HEK293T (cell line): ENCODE measurements around the gene SV2B.

ENCODE experiments used
- CTCF ChIA-PET: fragments of 350-600 bp; formaldehyde crosslinking; extraction: SDS; loops from one replicate; lab custom pipeline; 2021; ENCODE audit warnings: antibody characterized with exemption, inconsistent platforms; lab: Yijun Ruan, JAX
- POLR2A ChIA-PET: fragments of 350-600 bp; formaldehyde crosslinking; extraction: SDS; loops from one replicate; lab custom pipeline; 2020; ENCODE audit warnings: antibody characterized with exemption, inconsistent platforms; lab: Yijun Ruan, JAX
- DNase-seq: peaks from one replicate; pipeline ENCODE4 v3.0.0; 2012; ENCODE audit warnings: mixed read lengths; ENCODE audit errors: extremely low spot score
- ARNT ChIP-seq: fragments of 450-650 bp; IDR thresholded peaks from 2 replicates; pipeline ENCODE4 v1.6.1; 2017; ENCODE audit warnings: mild to moderate bottlenecking
- BHLHE40 ChIP-seq: fragments of 450-650 bp; IDR thresholded peaks from 2 replicates; pipeline ENCODE4 v1.6.1; 2016; ENCODE audit warnings: mild to moderate bottlenecking, moderate library complexity, borderline replicate concordance
- CTBP1 ChIP-seq: fragments of 450-650 bp; IDR thresholded peaks from 2 replicates; pipeline ENCODE4 v1.6.1; 2016; ENCODE audit warnings: borderline replicate concordance
- ELF4 ChIP-seq: fragments of 450-650 bp; IDR thresholded peaks from 2 replicates; pipeline ENCODE4 v1.6.1; 2017; ENCODE audit warnings: antibody characterized with exemption
- FOXA1 ChIP-seq: fragments of 450-650 bp; IDR thresholded peaks from 2 replicates; pipeline ENCODE4 v1.6.1; 2016; ENCODE audit warnings: mild to moderate bottlenecking
- FOXK2 ChIP-seq: fragments of 450-650 bp; IDR thresholded peaks from 2 replicates; pipeline ENCODE4 v1.6.1; 2016; ENCODE audit warnings: mild to moderate bottlenecking
- FOXM1 ChIP-seq: fragments of 450-650 bp; IDR thresholded peaks from 2 replicates; pipeline ENCODE4 v1.6.1; 2017; ENCODE audit warnings: mild to moderate bottlenecking, borderline replicate concordance
- HDGF ChIP-seq: fragments of 450-650 bp; IDR thresholded peaks from 2 replicates; pipeline ENCODE4 v1.6.1; 2017; ENCODE audit warnings: antibody characterized with exemption, borderline replicate concordance
- L3MBTL2 ChIP-seq: fragments of 450-650 bp; conservative IDR thresholded peaks from 2 replicates; pipeline ENCODE4 v1.6.1; 2016; ENCODE audit warnings: mild to moderate bottlenecking
- LEF1 ChIP-seq: fragments of 450-650 bp; IDR thresholded peaks from 2 replicates; pipeline ENCODE4 v1.6.1; 2017; ENCODE audit warnings: mild to moderate bottlenecking, borderline replicate concordance
- NFRKB ChIP-seq: fragments of 450-650 bp; IDR thresholded peaks from 2 replicates; pipeline ENCODE4 v1.6.1; 2016; ENCODE audit warnings: mild to moderate bottlenecking, moderate library complexity
- SP1 ChIP-seq: fragments of 450-650 bp; IDR thresholded peaks from 2 replicates; pipeline ENCODE4 v1.6.1; 2017
- SUZ12 ChIP-seq: fragments of 450-650 bp; IDR thresholded peaks from 2 replicates; pipeline ENCODE4 v1.6.1; 2016; ENCODE audit warnings: mild to moderate bottlenecking
- TARDBP ChIP-seq: fragments of 450-650 bp; IDR thresholded peaks from 2 replicates; pipeline ENCODE4 v1.6.1; 2016
- ZNF384 ChIP-seq: fragments of 450-650 bp; IDR thresholded peaks from 2 replicates; pipeline ENCODE4 v1.6.1; 2016
- TF ChIP-seq, protein P1 (sequence below): fragments of 450-650 bp; IDR thresholded peaks from 2 replicates; pipeline ENCODE4 v1.6.1; 2016

Gene SV2B

GRCh38 chr15:91141097-91141496 lies 41.0 kb downstream of the SV2B start:
- CTCF ChIA-PET: no interaction called here
- no peak for TF ChIP-seq NFRKB
- TF ChIP-seq TARDBP: no peak
- no peak for TF ChIP-seq LEF1
- no peak for TF ChIP-seq ARNT
- TF ChIP-seq FOXK2: no peak
- TF ChIP-seq SP1: no peak
- TF ChIP-seq ZNF384: no peak
- TF ChIP-seq ELF4: no peak
- no peak for TF ChIP-seq L3MBTL2
- no peak for TF ChIP-seq CTBP1
- TF ChIP-seq SUZ12: no peak
- POLR2A ChIA-PET: interaction anchor here (2.4 kb wide), 1 partner anchor 14 kb away, joined by 5 read pairs; no protein-coding TSS in a partner anchor
- no peak for DNase-seq

DNA sequence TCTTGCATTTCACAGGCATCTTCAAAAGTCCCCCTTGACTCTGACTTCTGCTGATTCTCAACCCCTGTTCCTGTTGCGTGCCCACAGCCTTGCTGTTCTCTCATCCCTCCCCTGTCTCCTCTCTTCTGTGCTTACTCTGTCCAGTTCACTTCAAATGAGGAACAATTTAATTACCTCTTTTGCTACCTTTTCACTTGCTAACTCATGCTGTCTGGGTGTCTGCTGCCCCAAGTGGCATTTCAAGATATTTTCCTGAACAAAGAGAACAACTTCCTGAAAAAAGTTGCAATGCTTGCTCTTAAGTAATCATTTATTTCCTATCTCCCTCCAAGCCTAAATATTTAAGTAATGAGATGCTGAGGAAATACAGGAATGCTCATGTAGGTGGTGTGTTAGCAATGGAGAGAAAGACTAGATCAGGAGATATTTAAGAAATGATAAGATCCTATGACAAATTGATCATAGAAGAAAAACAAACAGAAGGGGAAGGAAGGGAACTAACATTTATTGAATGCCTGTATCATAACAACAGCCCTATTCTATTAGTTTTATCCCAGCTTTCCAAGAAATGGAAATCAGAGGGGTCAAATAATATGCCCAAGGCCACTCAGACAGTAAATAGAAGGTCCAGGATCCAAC lies 42.2 kb downstream of the SV2B start:
- POLR2A ChIA-PET: no interaction called here
- DNase-seq: no peak
- CTCF ChIA-PET: interaction anchor here (0.7 kb wide), 1 partner anchor 83 kb away, joined by 3 read pairs; no protein-coding TSS in a partner anchor
- TF ChIP-seq FOXA1 (no peak), FOXK2 (no peak), NFRKB (no peak), SUZ12 (no peak), CTBP1 (no peak), FOXM1 (no peak), TARDBP (no peak), BHLHE40 (no peak), ELF4 (no peak), L3MBTL2 (no peak)

DNA sequence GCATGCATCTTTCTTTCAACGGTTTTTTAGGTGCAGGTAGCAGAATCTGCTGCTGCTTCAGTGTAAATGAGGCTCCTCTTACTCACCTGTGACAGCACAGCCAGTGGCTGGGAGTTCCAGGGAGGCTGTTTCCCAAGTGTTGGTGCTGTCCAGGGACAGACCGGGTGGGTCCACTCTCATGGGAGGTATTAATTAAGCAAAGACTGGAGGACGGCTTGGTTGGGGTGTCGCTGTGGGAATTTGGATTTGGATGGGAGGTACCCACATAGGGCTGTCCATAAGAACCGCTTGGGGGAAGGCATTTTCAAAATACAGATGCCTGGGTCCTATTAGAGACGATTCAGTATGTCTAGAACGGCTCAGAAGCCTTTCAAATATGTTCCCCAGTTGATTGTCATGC lies 42.9 kb downstream of the SV2B start:
- ChIA-PET CTCF (no interaction called here), POLR2A (no interaction called here)
- TF ChIP-seq SP1 (no peak), L3MBTL2 (no peak), NFRKB (no peak), ARNT (no peak), BHLHE40 (no peak), LEF1 (no peak), CTBP1 (no peak), ELF4 (no peak), SUZ12 (no peak), TARDBP (no peak), FOXA1 (no peak), FOXM1 (no peak), FOXK2 (no peak), ZNF384 (no peak), HDGF (no peak)
- TF ChIP-seq, protein P1, sequence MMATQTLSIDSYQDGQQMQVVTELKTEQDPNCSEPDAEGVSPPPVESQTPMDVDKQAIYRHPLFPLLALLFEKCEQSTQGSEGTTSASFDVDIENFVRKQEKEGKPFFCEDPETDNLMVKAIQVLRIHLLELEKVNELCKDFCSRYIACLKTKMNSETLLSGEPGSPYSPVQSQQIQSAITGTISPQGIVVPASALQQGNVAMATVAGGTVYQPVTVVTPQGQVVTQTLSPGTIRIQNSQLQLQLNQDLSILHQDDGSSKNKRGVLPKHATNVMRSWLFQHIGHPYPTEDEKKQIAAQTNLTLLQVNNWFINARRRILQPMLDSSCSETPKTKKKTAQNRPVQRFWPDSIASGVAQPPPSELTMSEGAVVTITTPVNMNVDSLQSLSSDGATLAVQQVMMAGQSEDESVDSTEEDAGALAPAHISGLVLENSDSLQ: no peak
- DNase-seq: no peak

GRCh38 chr15:91146728-91147127 lies 46.7 kb downstream of the SV2B start:
- TF ChIP-seq FOXA1 (no peak), SUZ12 (no peak), NFRKB (no peak), L3MBTL2 (no peak), TARDBP (no peak), ZNF384 (no peak), CTBP1 (no peak), FOXK2 (no peak), SP1 (no peak), HDGF (no peak), BHLHE40 (no peak), ELF4 (no peak), FOXM1 (no peak)
- TF ChIP-seq, protein P1: no peak
- CTCF ChIA-PET: no interaction called here
- POLR2A ChIA-PET: no interaction called here
- DNase-seq: no peak

GRCh38 chr15:91148243-91148642 lies 48.2 kb downstream of the SV2B start:
- DNase-seq: no peak
- no peak for TF ChIP-seq HDGF
- TF ChIP-seq TARDBP: no peak
- no peak for TF ChIP-seq SUZ12
- no peak for TF ChIP-seq SP1
- no peak for TF ChIP-seq FOXA1
- TF ChIP-seq NFRKB: no peak
- no peak for TF ChIP-seq L3MBTL2
- TF ChIP-seq ARNT: no peak
- ChIA-PET POLR2A (no interaction called here), CTCF (no interaction called here)

DNA sequence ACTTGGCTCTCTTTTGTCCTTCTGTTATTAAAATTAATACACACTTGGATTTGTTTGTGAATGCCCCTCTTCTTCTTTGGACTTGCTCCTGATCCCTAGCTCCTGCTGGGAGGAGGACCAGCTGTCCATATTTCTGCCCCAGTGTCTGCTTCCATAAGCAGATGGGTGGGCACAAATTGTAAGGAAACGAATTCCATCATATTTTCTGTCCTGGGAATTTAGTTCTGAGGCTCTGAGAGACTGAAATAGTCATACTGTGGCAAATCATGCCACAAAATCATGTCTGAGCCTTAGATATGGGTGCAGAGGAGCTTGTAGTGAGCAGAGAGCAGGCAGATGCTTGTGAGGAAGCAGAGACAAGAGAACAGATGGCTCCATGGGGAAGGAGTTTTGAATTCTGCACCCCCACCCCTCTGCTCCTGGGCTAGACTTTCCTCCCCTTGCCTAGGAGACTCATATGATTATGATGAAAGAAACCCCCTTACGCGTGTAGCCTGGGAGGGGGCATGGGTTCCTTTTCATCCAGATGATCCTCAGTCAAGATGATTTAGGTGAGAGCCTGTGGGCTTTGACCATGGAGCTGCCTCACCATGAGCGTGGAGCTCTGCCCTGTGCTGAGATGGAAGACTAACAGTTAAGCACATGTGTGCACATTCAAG lies 50.6 kb downstream of the SV2B start:
- ChIA-PET CTCF (no interaction called here), POLR2A (no interaction called here)
- DNase-seq: no peak
- TF ChIP-seq ZNF384 (no peak), SP1 (no peak), L3MBTL2 (no peak), LEF1 (no peak), ARNT (no peak), NFRKB (no peak), FOXK2 (no peak), CTBP1 (no peak), BHLHE40 (no peak), TARDBP (no peak), FOXA1 (no peak), HDGF (no peak), FOXM1 (no peak), SUZ12 (no peak), ELF4 (no peak)
- TF ChIP-seq, protein P1: no peak
